Duodenal mucosa (tissue), 2 donors: Measurements from ENCODE around the gene ITPR2.
"Not testable (repeated sequence)": the region's sequence is repeated elsewhere in the genome, so short reads cannot be mapped to it uniquely, and the experiment has no call there.

ENCODE experiments used
- H3K27ac ChIP-seq: one replicate; pipeline ENCODE4 v1.7.0; 2013; ENCODE audit warnings: low read depth, low read length
- H3K27me3 ChIP-seq, 2 donors: one replicate each; pipeline ENCODE4 v1.7.0; 2013; ENCODE audit warnings: low read length in 2 of 2, control low read depth in 1 of 2; ENCODE audit not compliant: insufficient read depth in 2 of 2, control insufficient read depth in 1 of 2
- H3K36me3 ChIP-seq, 2 donors: one replicate each; pipeline ENCODE4 v1.7.0; 2013; ENCODE audit warnings: low read length in 2 of 2, control low read depth in 1 of 2; ENCODE audit not compliant: insufficient read depth in 2 of 2, control insufficient read depth in 1 of 2
- H3K4me1 ChIP-seq, 2 donors: one replicate each; pipeline ENCODE4 v1.7.0; 2013; ENCODE audit warnings: low read length in 2 of 2, control low read depth in 1 of 2; ENCODE audit not compliant: insufficient read depth in 2 of 2, control insufficient read depth in 1 of 2
- H3K4me3 ChIP-seq, 2 donors: one replicate each; pipeline ENCODE4 v1.7.0; 2013; ENCODE audit warnings: low read length in 2 of 2, low read depth in 1 of 2
- H3K9ac ChIP-seq, 2 donors: one replicate each; pipeline ENCODE4 v1.7.0; 2013; ENCODE audit warnings: low read length in 2 of 2, low read depth in 1 of 2
- H3K9me3 ChIP-seq, 2 donors: one replicate each; pipeline ENCODE4 v1.7.0; 2013; ENCODE audit warnings: low read length in 2 of 2, control low read depth in 1 of 2; ENCODE audit not compliant: control insufficient read depth in 1 of 2

Gene ITPR2

GRCh38 chr12:26735249-26735639, 97.8 kb downstream of the ITPR2 start:
- no peak overlapping the region for H3K9ac ChIP-seq
- H3K36me3 ChIP-seq = no peaks in the 10 kb centered on the region
- peaks cover 0 to 8% of the 10 kb centered on the region in 2 donors for H3K9me3 ChIP-seq
- no peak overlapping the region for H3K27ac ChIP-seq
- peaks cover 14 to 19% of the 10 kb centered on the region in 2 donors for H3K4me1 ChIP-seq
- H3K27me3 ChIP-seq = no peaks in the 10 kb centered on the region
- no peak overlapping the region for H3K4me3 ChIP-seq

GRCh38 chr12:26734510-26735248, 98.3 kb downstream of the ITPR2 start:
- Histone ChIP-seq H3K27me3 (no peaks in the 10 kb centered on the region), H3K4me1 (peaks cover 14 to 19% of the 10 kb centered on the region in 2 donors), H3K36me3 (no peaks in the 10 kb centered on the region), H3K4me3 (no peak overlapping the region), H3K9ac (no peak overlapping the region), H3K9me3 (peaks cover 0 to 8% of the 10 kb centered on the region in 2 donors), H3K27ac (no peak overlapping the region)

GRCh38 chr12:26732005-26732908, 100.7 kb downstream of the ITPR2 start:
- no peaks in the 10 kb centered on the region for H3K36me3 ChIP-seq
- no peaks in the 10 kb centered on the region for H3K9me3 ChIP-seq
- H3K4me1 ChIP-seq = peaks cover 27 to 35% of the 10 kb centered on the region in 2 donors
- no peaks in the 10 kb centered on the region for H3K27me3 ChIP-seq
- no peak overlapping the region for H3K9ac ChIP-seq
- no peak overlapping the region for H3K27ac ChIP-seq
- no peak overlapping the region for H3K4me3 ChIP-seq

GRCh38 chr12:26730481-26731350, 102.3 kb downstream of the ITPR2 start:
- no peak overlapping the region for H3K9ac ChIP-seq
- no peak overlapping the region for H3K27ac ChIP-seq
- H3K4me1 ChIP-seq = peaks cover 24 to 38% of the 10 kb centered on the region in 2 donors
- H3K4me3 ChIP-seq = no peak overlapping the region
- no peaks in the 10 kb centered on the region for H3K27me3 ChIP-seq
- no peaks in the 10 kb centered on the region for H3K36me3 ChIP-seq
- no peaks in the 10 kb centered on the region for H3K9me3 ChIP-seq

GRCh38 chr12:26729137-26729671, 103.8 kb downstream of the ITPR2 start:
- H3K9ac ChIP-seq, H3K4me3 ChIP-seq, H3K9me3 ChIP-seq, H3K36me3 ChIP-seq, H3K27ac ChIP-seq, H3K27me3 ChIP-seq: not testable (repeated sequence)
- peaks cover 24 to 44% of the 10 kb centered on the region in 2 donors for H3K4me1 ChIP-seq

- no peaks in the 10 kb centered on the region for H3K36me3 ChIP-seq
- peaks cover 24 to 44% of the 10 kb centered on the region in 2 donors for H3K4me1 ChIP-seq
- no peak overlapping the region for H3K9ac ChIP-seq
- no peaks in the 10 kb centered on the region for H3K27me3 ChIP-seq
- no peak overlapping the region for H3K27ac ChIP-seq
- peak overlapping the region in 1 of 2 donors; percentile 1 for H3K4me3 ChIP-seq
- H3K9me3 ChIP-seq = no peaks in the 10 kb centered on the region
These were observed 104.6 kb downstream of the ITPR2 start for GRCh38 chr12:26728205-26729050.

- H3K27me3 ChIP-seq = no peaks in the 10 kb centered on the region
- H3K4me3 ChIP-seq = no peak overlapping the region
- H3K36me3 ChIP-seq = no peaks in the 10 kb centered on the region
- no peaks in the 10 kb centered on the region for H3K9me3 ChIP-seq
- no peak overlapping the region for H3K9ac ChIP-seq
- no peak overlapping the region for H3K27ac ChIP-seq
- H3K4me1 ChIP-seq = peaks cover 21 to 41% of the 10 kb centered on the region in 2 donors
These were observed 105.4 kb downstream of the ITPR2 start for GRCh38 chr12:26727482-26728204.

- peaks cover 14 to 35% of the 10 kb centered on the region in 2 donors for H3K4me1 ChIP-seq
- H3K27me3 ChIP-seq = no peaks in the 10 kb centered on the region
- H3K27ac ChIP-seq = no peak overlapping the region
- H3K9me3 ChIP-seq = no peaks in the 10 kb centered on the region
- H3K9ac ChIP-seq = no peak overlapping the region
- H3K36me3 ChIP-seq = peaks cover 0 to 3% of the 10 kb centered on the region in 2 donors
- H3K4me3 ChIP-seq = no peak overlapping the region
These were observed 106.0 kb downstream of the ITPR2 start for GRCh38 chr12:26726956-26727355.
